HepG2 (cell line): ENCODE measurements around the gene PLD3. TPM values are rescaled to one million over a fixed set of nuclear protein-coding genes. Genes with fewer than 3 reads are reported as not detected.

ENCODE experiments used
- GATA4 ChIP-seq: sonication (generic); IDR thresholded peaks from 2 replicates; pipeline ENCODE4 v1.6.1; 2016; ENCODE audit warnings: antibody characterized with exemption, low read depth, borderline replicate concordance
- HDAC2 ChIP-seq: sonication (generic); formaldehyde crosslinking; IDR thresholded peaks from 2 replicates; pipeline ENCODE4 v1.4.0; 2020; ENCODE audit warnings: missing genetic modification reagents
- HHEX ChIP-seq: IDR thresholded peaks from 2 replicates; pipeline ENCODE4 v1.6.1; 2016; ENCODE audit warnings: control low read depth
- KDM2A ChIP-seq: sonication (generic); formaldehyde crosslinking; IDR thresholded peaks from 2 replicates; pipeline ENCODE4 v1.4.0; 2020; ENCODE audit warnings: low read depth, missing genetic modification reagents, borderline replicate concordance
- KLF16 ChIP-seq, 2 experiments: sonication (generic) in 1 of 2; formaldehyde crosslinking in 1 of 2; IDR thresholded peaks; 2 replicates each; pipeline versions ENCODE4 v1.6.1 to v1.8.0; 2016 to 2023; ENCODE audit warnings: missing genetic modification reagents in 2 of 2, missing compliant biosample characterization in 1 of 2
- NFIC ChIP-seq: IDR thresholded peaks from 2 replicates; pipeline ENCODE4 v1.6.1; 2012; ENCODE audit warnings: mild to moderate bottlenecking, low read length, inconsistent platforms
- POLR2A ChIP-seq, 2 experiments: IDR thresholded peaks; 2 replicates each; pipeline ENCODE4 v1.6.1; 2011; ENCODE audit warnings: low read depth in 2 of 2, low read length in 2 of 2, mild to moderate bottlenecking in 1 of 2, moderate library complexity in 1 of 2; ENCODE audit not compliant: insufficient read depth in 1 of 2
- POLR2AphosphoS5 ChIP-seq: IDR thresholded peaks from 2 replicates; pipeline ENCODE4 v1.6.1; 2012; ENCODE audit warnings: low read depth, low read length
- RFX5 ChIP-seq: IDR thresholded peaks from 2 replicates; pipeline ENCODE4 v1.6.1; 2011; ENCODE audit warnings: low read depth, low read length, improper control_type of control experiment
- YEATS4 ChIP-seq: sonication (generic); formaldehyde crosslinking; IDR thresholded peaks from 2 replicates; pipeline ENCODE4 v1.4.0; 2020; ENCODE audit warnings: missing genetic modification reagents, borderline replicate concordance
- ZBTB7A ChIP-seq: sonication (generic); formaldehyde crosslinking; IDR thresholded peaks from 2 replicates; pipeline ENCODE4 v1.8.0; 2022; ENCODE audit warnings: mild to moderate bottlenecking, missing genetic modification reagents
- ZNF121 ChIP-seq: sonication (generic); formaldehyde crosslinking; IDR thresholded peaks from 2 replicates; pipeline ENCODE4 v1.5.0; 2020; ENCODE audit warnings: mild to moderate bottlenecking, missing genetic modification reagents
- ZNF256 ChIP-seq: sonication (generic); formaldehyde crosslinking; conservative IDR thresholded peaks from 2 replicates; pipeline ENCODE4 v1.4.0; 2020; ENCODE audit warnings: missing genetic modification reagents
- ZNF543 ChIP-seq: sonication (generic); formaldehyde crosslinking; IDR thresholded peaks from 2 replicates; pipeline ENCODE4 v1.4.0; 2020; ENCODE audit warnings: mild to moderate bottlenecking, missing genetic modification reagents
- ZNF674 ChIP-seq: sonication (generic); formaldehyde crosslinking; IDR thresholded peaks from 2 replicates; pipeline ENCODE4 v1.5.0; 2020; ENCODE audit warnings: low read depth, mild to moderate bottlenecking, missing genetic modification reagents
- ZSCAN31 ChIP-seq: sonication (generic); formaldehyde crosslinking; IDR thresholded peaks from 2 replicates; pipeline ENCODE4 v1.5.0; 2020; ENCODE audit warnings: low read depth, mild to moderate bottlenecking, missing genetic modification reagents
- polyA plus RNA-seq, 8 experiments: library from polyadenylated mRNA; depleted of rRNA in 3 of 8; stranded (reverse) in 7 of 8; unstranded in 1 of 8; fragments of >200 nt; fragmentation: Illumina TruSeq in 4 of 8; extraction: Trizol in 4 of 8; gene quantifications; 2 replicates each; pipeline versions ENCODE4 v1.2.1 to v1.2.3, GENCODE V29; 2011 to 2016; ENCODE audit warnings: low read depth in 4 of 8, missing spikeins in 1 of 8, mixed read lengths in 1 of 8; ENCODE audit not compliant: insufficient read depth in 1 of 8
- total RNA-seq, 5 experiments: library from RNA; depleted of rRNA; stranded (reverse); fragments of >200 nt; fragmentation: Illumina TruSeq; extraction: Trizol; gene quantifications; 2 replicates each; pipeline ENCODE4 v1.2.3, GENCODE V29; 2016; ENCODE audit warnings: low read depth in 1 of 5
- TF ChIP-seq, protein P1 (sequence below): sonication (generic); formaldehyde crosslinking; IDR thresholded peaks from 2 replicates; pipeline ENCODE4 v1.8.1; 2023; ENCODE audit warnings: mild to moderate bottlenecking, missing genetic modification reagents
- TF ChIP-seq, protein P2 (sequence below): sonication (generic); formaldehyde crosslinking; IDR thresholded peaks from 2 replicates; pipeline ENCODE4 v1.4.0; 2020; ENCODE audit warnings: missing genetic modification reagents; ENCODE audit errors: not compliant biosample characterization
- TF ChIP-seq, protein P3 (sequence below): sonication (generic); formaldehyde crosslinking; IDR thresholded peaks from 2 replicates; pipeline ENCODE4 v1.5.1; 2020; ENCODE audit warnings: mild to moderate bottlenecking, missing genetic modification reagents, borderline replicate concordance
- TF ChIP-seq, protein P4 (sequence below): IDR thresholded peaks from 2 replicates; pipeline ENCODE4 v1.6.1; 2018; ENCODE audit warnings: missing genetic modification reagents
- TF ChIP-seq, protein P5 (sequence below): sonication (generic); formaldehyde crosslinking; IDR thresholded peaks from 2 replicates; pipeline ENCODE4 v1.5.0; 2020; ENCODE audit warnings: missing genetic modification reagents

The PLD3 gene
- total and polyA plus RNA-seq, 2 of the 13 experiments (the other 11 are each of a cell fraction or from before 2014, with no cell fraction given) = 45.7 to 164 TPM

DNA sequence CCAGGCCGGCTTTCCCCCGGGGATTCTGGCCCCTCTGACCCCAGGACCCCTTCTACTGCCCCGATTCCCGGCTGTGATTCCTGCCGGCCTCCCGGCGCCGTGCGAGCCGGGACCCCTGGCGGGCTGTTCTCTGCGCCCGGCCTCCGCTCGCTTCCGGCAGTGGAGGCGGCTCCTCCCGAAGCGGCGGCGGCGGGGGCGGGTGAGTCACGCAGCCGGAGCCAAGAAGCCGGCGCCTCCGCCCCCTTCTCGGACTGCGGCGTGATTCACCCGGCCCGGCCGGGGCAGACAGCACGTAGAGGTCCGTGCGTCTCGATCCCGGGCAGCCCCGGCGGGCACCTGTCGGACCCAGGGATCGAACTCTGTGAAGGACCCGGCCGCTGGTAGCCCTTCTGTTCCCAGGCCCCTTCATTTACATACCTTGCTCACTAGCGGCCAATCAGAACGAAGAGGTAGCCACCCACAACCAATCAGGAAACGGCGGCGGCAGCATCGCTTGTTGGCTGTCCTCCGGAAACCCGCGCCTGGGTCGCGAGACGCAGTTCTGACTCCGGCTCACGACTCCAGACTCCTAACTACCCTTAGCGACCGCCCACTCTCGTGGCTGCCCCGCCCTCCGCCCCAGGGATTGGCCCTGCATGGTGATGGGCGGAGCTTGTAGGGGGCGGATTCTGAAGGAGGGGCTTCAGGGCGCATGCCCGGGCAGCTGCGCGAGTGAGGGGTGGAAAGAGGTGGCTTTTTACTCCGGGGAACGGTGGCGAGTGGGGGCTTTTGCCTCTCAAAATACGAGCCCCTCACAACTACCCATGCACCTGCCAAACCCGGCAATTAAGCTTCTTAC is 77.2 kb downstream of the PLD3 start, which contains the start of gene SERTAD1 (continued):
- TF ChIP-seq NFIC (no peak), HHEX (CRISPR knock-in tag) (no peak), ZNF256 (CRISPR knock-in tag) (no peak), KLF16 (CRISPR knock-in tag; IDR thresholded peaks at IDR 0.05) (peak in 1 of 2 experiments; percentile 86; a peak in 1 of 4 replicates), GATA4 (peak; percentile 90; the same call in 1 of the 2 replicates), ZNF121 (peak; percentile 31; the same call in 1 of the 2 replicates), KDM2A (peak; percentile 45; the same call in 1 of the 2 replicates), RFX5 (peak; percentile 94), POLR2A (IDR thresholded peaks at IDR 0.05; ENCODE audit: insufficient read depth in 1 of 2, low read depth in 2 of 2, low read length in 2 of 2) (peak; percentile 97 to 99), ZNF674 (peak; percentile 83; the same call in 1 of the 2 replicates), POLR2AphosphoS5 (peak; percentile 97), HDAC2 (CRISPR knock-in tag) (peak; percentile 11; the same call in 1 of the 2 replicates), ZSCAN31 (CRISPR knock-in tag) (peak; percentile 91), ZNF543 (0 out of 2 replicates have a peak, but pooled peaks have one; percentile 83), YEATS4 (CRISPR knock-in tag) (peak; percentile 67; the same call in 1 of the 2 replicates), ZBTB7A (peak; percentile 52; the same call in 1 of the 2 replicates)
- TF ChIP-seq, protein P1, sequence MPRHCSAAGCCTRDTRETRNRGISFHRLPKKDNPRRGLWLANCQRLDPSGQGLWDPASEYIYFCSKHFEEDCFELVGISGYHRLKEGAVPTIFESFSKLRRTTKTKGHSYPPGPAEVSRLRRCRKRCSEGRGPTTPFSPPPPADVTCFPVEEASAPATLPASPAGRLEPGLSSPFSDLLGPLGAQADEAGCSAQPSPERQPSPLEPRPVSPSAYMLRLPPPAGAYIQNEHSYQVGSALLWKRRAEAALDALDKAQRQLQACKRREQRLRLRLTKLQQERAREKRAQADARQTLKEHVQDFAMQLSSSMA (CRISPR knock-in tag) = no peak
- TF ChIP-seq, protein P2, sequence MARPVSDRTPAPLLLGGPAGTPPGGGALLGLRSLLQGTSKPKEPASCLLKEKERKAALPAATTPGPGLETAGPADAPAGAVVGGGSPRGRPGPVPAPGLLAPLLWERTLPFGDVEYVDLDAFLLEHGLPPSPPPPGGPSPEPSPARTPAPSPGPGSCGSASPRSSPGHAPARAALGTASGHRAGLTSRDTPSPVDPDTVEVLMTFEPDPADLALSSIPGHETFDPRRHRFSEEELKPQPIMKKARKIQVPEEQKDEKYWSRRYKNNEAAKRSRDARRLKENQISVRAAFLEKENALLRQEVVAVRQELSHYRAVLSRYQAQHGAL = no peak
- TF ChIP-seq, protein P3, sequence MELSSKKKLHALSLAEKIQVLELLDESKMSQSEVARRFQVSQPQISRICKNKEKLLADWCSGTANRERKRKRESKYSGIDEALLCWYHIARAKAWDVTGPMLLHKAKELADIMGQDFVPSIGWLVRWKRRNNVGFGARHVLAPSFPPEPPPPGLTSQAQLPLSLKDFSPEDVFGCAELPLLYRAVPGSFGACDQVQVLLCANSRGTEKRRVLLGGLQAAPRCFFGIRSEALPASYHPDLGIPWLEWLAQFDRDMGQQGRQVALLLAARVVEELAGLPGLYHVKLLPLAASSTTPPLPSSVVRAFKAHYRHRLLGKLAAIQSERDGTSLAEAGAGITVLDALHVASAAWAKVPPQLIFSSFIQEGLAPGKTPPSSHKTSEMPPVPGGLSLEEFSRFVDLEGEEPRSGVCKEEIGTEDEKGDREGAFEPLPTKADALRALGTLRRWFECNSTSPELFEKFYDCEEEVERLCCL (CRISPR knock-in tag) = no peak
- TF ChIP-seq, protein P4, sequence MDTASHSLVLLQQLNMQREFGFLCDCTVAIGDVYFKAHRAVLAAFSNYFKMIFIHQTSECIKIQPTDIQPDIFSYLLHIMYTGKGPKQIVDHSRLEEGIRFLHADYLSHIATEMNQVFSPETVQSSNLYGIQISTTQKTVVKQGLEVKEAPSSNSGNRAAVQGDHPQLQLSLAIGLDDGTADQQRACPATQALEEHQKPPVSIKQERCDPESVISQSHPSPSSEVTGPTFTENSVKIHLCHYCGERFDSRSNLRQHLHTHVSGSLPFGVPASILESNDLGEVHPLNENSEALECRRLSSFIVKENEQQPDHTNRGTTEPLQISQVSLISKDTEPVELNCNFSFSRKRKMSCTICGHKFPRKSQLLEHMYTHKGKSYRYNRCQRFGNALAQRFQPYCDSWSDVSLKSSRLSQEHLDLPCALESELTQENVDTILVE (CRISPR knock-in tag) = no peak
- TF ChIP-seq, protein P5, sequence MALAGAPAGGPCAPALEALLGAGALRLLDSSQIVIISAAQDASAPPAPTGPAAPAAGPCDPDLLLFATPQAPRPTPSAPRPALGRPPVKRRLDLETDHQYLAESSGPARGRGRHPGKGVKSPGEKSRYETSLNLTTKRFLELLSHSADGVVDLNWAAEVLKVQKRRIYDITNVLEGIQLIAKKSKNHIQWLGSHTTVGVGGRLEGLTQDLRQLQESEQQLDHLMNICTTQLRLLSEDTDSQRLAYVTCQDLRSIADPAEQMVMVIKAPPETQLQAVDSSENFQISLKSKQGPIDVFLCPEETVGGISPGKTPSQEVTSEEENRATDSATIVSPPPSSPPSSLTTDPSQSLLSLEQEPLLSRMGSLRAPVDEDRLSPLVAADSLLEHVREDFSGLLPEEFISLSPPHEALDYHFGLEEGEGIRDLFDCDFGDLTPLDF (CRISPR knock-in tag) = no peak
